Measurements from ENCODE around the gene PAQR5.
A peak's percentile ranks its signal among the peaks of the same experiment; 100 is the strongest.

PAQR5 gene

GRCh38 chr15:69394556-69395282 is 96.0 kb downstream of the PAQR5 start:
- peak; percentile 66 for DNase-seq

- DNase-seq: no peak
Measured at GRCh38 chr15:69395460-69395859, 96.7 kb downstream of the PAQR5 start.

GRCh38 chr15:69395991-69396390 is 97.3 kb downstream of the PAQR5 start:
- no peak for DNase-seq

GRCh38 chr15:69398491-69398891 is 99.8 kb downstream of the PAQR5 start:
- peak; percentile 45 for DNase-seq

GRCh38 chr15:69400850-69401249 is 102.1 kb downstream of the PAQR5 start:
- peak; percentile 40 for DNase-seq

- DNase-seq: no peak
Measured at GRCh38 chr15:69402816-69403215, 104.1 kb downstream of the PAQR5 start.

GRCh38 chr15:69403594-69403993 is 104.9 kb downstream of the PAQR5 start:
- peak; percentile 46 for DNase-seq

GRCh38 chr15:69405110-69405509 is 106.4 kb downstream of the PAQR5 start:
- DNase-seq: no peak

GRCh38 chr15:69407719-69408400 is 109.1 kb downstream of the PAQR5 start:
- no peak for DNase-seq

GRCh38 chr15:69408841-69409240 is 110.1 kb downstream of the PAQR5 start:
- no peak for DNase-seq

- peak; percentile 71 for DNase-seq
Measured at GRCh38 chr15:69410248-69410874, 111.6 kb downstream of the PAQR5 start.

GRCh38 chr15:69412274-69412673 is 113.6 kb downstream of the PAQR5 start:
- DNase-seq: no peak

- DNase-seq: no peak
Measured at GRCh38 chr15:69412701-69413100, 114.0 kb downstream of the PAQR5 start.

- DNase-seq: peak; percentile 96
Measured at GRCh38 chr15:69413822-69414700, 115.3 kb downstream of the PAQR5 start, which contains the start of gene KIF23. Gene KIF23, plus strand, starts transcription at chr15:69414349. Its CDS starts 117 bp downstream, at chr15:69414466.

GRCh38 chr15:69414701-69415167 is 116.0 kb downstream of the PAQR5 start:
- DNase-seq: peak; percentile 32

GRCh38 chr15:69415381-69415780 is 116.7 kb downstream of the PAQR5 start:
- no peak for DNase-seq

GRCh38 chr15:69417581-69417980 is 118.9 kb downstream of the PAQR5 start:
- no peak for DNase-seq

- no peak for DNase-seq
Measured at GRCh38 chr15:69421498-69421897, 122.8 kb downstream of the PAQR5 start.

- no peak for DNase-seq
Measured at GRCh38 chr15:69422336-69422895, 123.7 kb downstream of the PAQR5 start.

- DNase-seq: no peak
Measured at GRCh38 chr15:69424001-69424400, 125.3 kb downstream of the PAQR5 start.

GRCh38 chr15:69424748-69425413 is 126.2 kb downstream of the PAQR5 start:
- no peak for DNase-seq

GRCh38 chr15:69433831-69434230 is 135.1 kb downstream of the PAQR5 start:
- DNase-seq: no peak
